HepG2 (cell line): Measurements from ENCODE around the gene PCNP. TPM values are rescaled to one million over a fixed set of nuclear protein-coding genes. Genes with fewer than 3 reads are reported as not detected.
"Not testable (repeated sequence)": the region's sequence is repeated elsewhere in the genome, so short reads cannot be mapped to it uniquely, and the experiment has no call there.

Experiments
- ATAC-seq: fragments of 200-7000 bp; cut with Tn5 transposase; 3 replicates; pipeline ENCODE4 v1.9.1; 2020; ENCODE audit warnings: mild to moderate bottlenecking, moderate library complexity
- BruUV-seq: library from RNA; stranded (reverse); fragments of 400-500 nt; replicated peaks from 2 replicates; lab custom pipeline; 2021; lab: Mats Ljungman, UMichigan
- CTCF ChIA-PET: fragments of 300-600 bp; formaldehyde crosslinking; extraction: SDS; loops from one replicate; lab custom pipeline; 2021; ENCODE audit warnings: low total read pairs, inconsistent platforms, low intra/inter-chr PET ratio; lab: Yijun Ruan, JAX
- POLR2A ChIA-PET: fragments of 350-600 bp; sonication (Branson Sonifier 250); formaldehyde crosslinking; loops from one replicate; lab custom pipeline; 2020; ENCODE audit warnings: antibody characterized with exemption, inconsistent platforms; lab: Yijun Ruan, JAX
- DNase-seq: peaks from one replicate; pipeline ENCODE4 v3.0.0-alpha.2; 2015; ENCODE audit warnings: low spot score
- FAIRE-seq: peaks from 3 replicates; lab custom pipeline; 2011; peaks lifted over from hg19 to GRCh38; lab: Jason Lieb, UNC
- H2AFZ ChIP-seq: one replicate; pipeline ENCODE4 v1.6.1; 2011; ENCODE audit warnings: low read length, inconsistent platforms
- H3K27ac ChIP-seq: fragments of 300-600 bp; 3 replicates; pipeline ENCODE4 v1.8.0; 2011; ENCODE audit warnings: mixed run types, mild to moderate bottlenecking, mixed read lengths, low read length, inconsistent platforms; ENCODE audit not compliant: insufficient read depth; ENCODE audit errors: extremely low read length
- H3K27me3 ChIP-seq, 2 experiments: fragments of 200-600 bp in 1 of 2; 2 replicates in 1 of 2; 3 replicates in 1 of 2; pipeline versions ENCODE4 v1.6.0 to v1.8.0; 2011; ENCODE audit warnings: low read length in 2 of 2, mild to moderate bottlenecking in 2 of 2, moderate library complexity in 2 of 2, inconsistent platforms in 1 of 2; ENCODE audit not compliant: insufficient read depth in 2 of 2, control insufficient read depth in 1 of 2
- H3K36me3 ChIP-seq, 2 experiments: fragments of 200-600 bp in 1 of 2; replicated peaks in 1 of 2; 2 replicates in 1 of 2; 3 replicates in 1 of 2; pipeline versions ENCODE4 v1.5.1 to v1.8.0; 2011; ENCODE audit warnings: low read length in 2 of 2, inconsistent platforms in 1 of 2; ENCODE audit not compliant: insufficient read depth in 2 of 2, control insufficient read depth in 1 of 2
- H3K4me1 ChIP-seq: 2 replicates; pipeline ENCODE4 v1.5.1; 2012; ENCODE audit warnings: low read length, inconsistent platforms; ENCODE audit not compliant: insufficient read depth
- H3K4me2 ChIP-seq: 2 replicates; pipeline ENCODE4 v1.6.0; 2011; ENCODE audit warnings: low read depth, low read length, inconsistent platforms
- H3K4me3 ChIP-seq, 3 experiments: fragments of 200-600 bp in 1 of 3; sonication (generic), shearing (Covaris generic) in 1 of 3; replicated peaks in 1 of 3; 2 replicates each; pipeline ENCODE4 v1.5.1; 2011 to 2016; ENCODE audit warnings: low read length in 3 of 3, inconsistent platforms in 2 of 3, low read depth in 2 of 3, mild to moderate bottlenecking in 2 of 3, control low read depth in 1 of 3, mixed read lengths in 1 of 3; ENCODE audit not compliant: insufficient read depth in 1 of 3
- H3K79me2 ChIP-seq: one replicate; pipeline ENCODE4 v1.6.1; 2011; ENCODE audit warnings: low read length, inconsistent platforms; ENCODE audit not compliant: insufficient read depth
- H3K9ac ChIP-seq: 2 replicates; pipeline ENCODE4 v1.6.0; 2011; ENCODE audit warnings: mild to moderate bottlenecking, low read depth, low read length, inconsistent platforms; ENCODE audit not compliant: insufficient read depth
- H3K9me3 ChIP-seq: 2 replicates; pipeline ENCODE4 v1.5.1; 2012; ENCODE audit warnings: mild to moderate bottlenecking, low read length
- H4K20me1 ChIP-seq: 2 replicates; pipeline ENCODE4 v1.6.0; 2011; ENCODE audit warnings: inconsistent platforms, mild to moderate bottlenecking, low read length, moderate library complexity; ENCODE audit not compliant: insufficient read depth
- PHB2 ChIP-seq: fragments of 450-650 bp; IDR thresholded peaks from 2 replicates; pipeline ENCODE4 v1.6.1; 2018; ENCODE audit not compliant: partially characterized antibody
- SRF ChIP-seq: IDR thresholded peaks from 2 replicates; pipeline ENCODE4 v1.6.1; 2011; ENCODE audit warnings: mild to moderate bottlenecking, low read depth, low read length, moderate library complexity
- ZNF441 ChIP-seq: sonication (generic); formaldehyde crosslinking; IDR thresholded peaks from 2 replicates; pipeline ENCODE4 v1.7.0; 2021; ENCODE audit warnings: missing genetic modification reagents, borderline replicate concordance
- ZNF703 ChIP-seq: sonication (generic); formaldehyde crosslinking; IDR thresholded peaks from 2 replicates; pipeline ENCODE4 v1.5.1; 2020; ENCODE audit warnings: missing genetic modification reagents, mild to moderate bottlenecking, moderate library complexity, borderline replicate concordance
- ZNF709 ChIP-seq: sonication (generic); formaldehyde crosslinking; IDR thresholded peaks from 2 replicates; pipeline ENCODE4 v1.5.0; 2020; ENCODE audit warnings: mild to moderate bottlenecking, missing genetic modification reagents
- WGBS: methylation state at CpG from one replicate; pipeline ENCODE4 v1.1.6; 2017; ENCODE audit warnings: low lambda C conversion rate; 5-methylcytosine and 5-hydroxymethylcytosine counted together
- in situ Hi-C: cut with HindIII; loops from 2 replicates; pipeline ENCODE4 v1.10.0; 2017; ENCODE audit warnings: low pct_unique_long_range_greater_than_20kb; ENCODE audit not compliant: extremely low pct_ligation_motif_present
- intact Hi-C: fragments of 100-400 bp; cut with micrococcal nuclease; formaldehyde crosslinking; loops from one replicate; pipeline ENCODE4 v1.10.0; 2022; ENCODE audit not compliant: unreplicated experiment
- polyA plus RNA-seq, 8 experiments: library from polyadenylated mRNA; depleted of rRNA in 3 of 8; stranded (reverse) in 7 of 8; unstranded in 1 of 8; fragments of >200 nt; fragmentation: Illumina TruSeq in 4 of 8; extraction: Trizol in 4 of 8; gene quantifications; 2 replicates each; pipeline versions ENCODE4 v1.2.1 to v1.2.3, GENCODE V29; 2011 to 2016; ENCODE audit warnings: low read depth in 4 of 8, missing spikeins in 1 of 8, mixed read lengths in 1 of 8; ENCODE audit not compliant: insufficient read depth in 1 of 8
- total RNA-seq, 5 experiments: library from RNA; depleted of rRNA; stranded (reverse); fragments of >200 nt; fragmentation: Illumina TruSeq; extraction: Trizol; gene quantifications; 2 replicates each; pipeline ENCODE4 v1.2.3, GENCODE V29; 2016; ENCODE audit warnings: low read depth in 1 of 5

Gene PCNP
- total and polyA plus RNA-seq, 2 of the 13 experiments (the other 11 are each of a cell fraction or from before 2014, with no cell fraction given) = 44.1 to 78.2 TPM

DNA sequence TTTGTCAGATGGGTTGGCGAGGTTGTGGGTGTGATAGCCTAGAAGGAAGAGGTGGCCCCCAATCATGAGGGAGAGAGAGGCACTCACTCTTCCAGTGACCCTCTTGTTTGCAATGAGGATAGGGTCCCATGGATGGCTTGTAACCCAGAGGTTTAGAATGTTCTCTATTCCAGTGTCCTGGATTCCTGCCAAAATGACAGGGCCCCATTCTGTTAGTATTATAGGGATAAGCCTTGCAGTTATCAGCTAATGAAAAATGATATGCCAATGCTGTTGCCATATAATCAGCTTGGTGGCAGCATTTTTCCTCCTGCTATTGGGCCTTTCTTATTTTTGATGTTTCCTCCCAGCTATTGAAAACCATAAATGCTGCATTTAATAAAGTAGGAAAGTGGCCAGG lies 37.7 kb upstream of the PCNP start (continued):
- TF ChIP-seq ZNF709 = no peak
- TF ChIP-seq ZNF703 = no peak

DNA sequence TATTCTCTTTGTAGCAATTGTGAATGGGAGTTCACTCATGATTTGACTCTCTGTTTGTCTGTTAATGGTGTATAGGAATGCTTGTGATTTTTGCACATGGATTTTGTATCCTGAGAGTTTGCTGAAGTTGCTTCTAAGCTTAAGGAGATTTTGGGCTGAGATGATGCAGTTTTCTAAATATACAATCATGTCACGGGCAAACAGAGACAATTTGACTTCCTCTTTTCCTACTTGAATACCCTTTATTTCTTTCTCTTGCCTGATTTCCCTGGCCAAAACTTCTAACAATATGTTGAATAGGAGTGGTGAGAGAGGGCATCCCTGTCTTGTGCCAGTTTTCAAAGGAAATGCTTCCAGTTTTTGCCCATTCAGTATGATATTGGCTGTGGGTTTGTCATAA lies 37.0 kb upstream of the PCNP start:
- H3K79me2 ChIP-seq, ATAC-seq, H2AFZ ChIP-seq, H3K4me1 ChIP-seq, intact Hi-C loops, in situ Hi-C loops, H3K36me3 ChIP-seq, H3K9me3 ChIP-seq, BruUV-seq, FAIRE-seq, POLR2A ChIA-PET, H3K27ac ChIP-seq, DNase-seq, H3K4me2 ChIP-seq, H3K4me3 ChIP-seq, CTCF ChIA-PET, H3K9ac ChIP-seq, H4K20me1 ChIP-seq, H3K27me3 ChIP-seq: not testable (repeated sequence)
- WGBS = 4% methylated on average over 1 of the region's 1 CpG

- Histone ChIP-seq H3K27me3 (no peaks in the 10 kb centered on the region), H4K20me1 (no peaks in the 10 kb centered on the region), H3K9ac (no peak overlapping the region), H2AFZ (no peak overlapping the region), H3K27ac (no peak overlapping the region), H3K36me3 (no peaks in the 10 kb centered on the region), H3K79me2 (no peaks in the 10 kb centered on the region), H3K4me3 (no peak overlapping the region), H3K9me3 (no peaks in the 10 kb centered on the region), H3K4me1 (peaks cover 25% of the 10 kb centered on the region), H3K4me2 (no peak overlapping the region)
- CTCF ChIA-PET = no interaction called here
- no peak for DNase-seq
- POLR2A ChIA-PET = no interaction called here
- no peak for FAIRE-seq
- in situ Hi-C loops (no loop called here), intact Hi-C loops (no loop called here)
- TF ChIP-seq PHB2 (no peak), SRF (no peak), ZNF441 (no peak)
- no TSS peak for BruUV-seq
- ATAC-seq = no peak
These were observed 31.0 kb upstream of the PCNP start for GRCh38 chr3:101542957-101543356.
